HG03066 (cell line): ENCODE measurements around the gene ECEL1.
"Not testable (repeated sequence)": the region's sequence is repeated elsewhere in the genome, so short reads cannot be mapped to it uniquely, and the experiment has no call there.

Experiments used
- ATAC-seq: cut with Tn5 transposase; IDR thresholded peaks from one replicate; pipeline ENCODE4 v1.9.1; 2021; ENCODE audit warnings: low read depth; ENCODE audit not compliant: unreplicated experiment

Gene ECEL1

GRCh38 chr2:232487385-232488096 is at the start of gene ECEL1:
TSS of gene ECEL1 (minus strand) at chr2:232487834. CDS start at chr2:232486653, 1,181 bp downstream.
- ATAC-seq = no peak

GRCh38 chr2:232537079-232537478 is 49.4 kb upstream of the ECEL1 start:
- ATAC-seq = no peak

- ATAC-seq = no peak
Measured at GRCh38 chr2:232535761-232536530, 48.3 kb upstream of the ECEL1 start.

- ATAC-seq = no peak
Measured at GRCh38 chr2:232534940-232535651, 47.5 kb upstream of the ECEL1 start.

GRCh38 chr2:232533944-232534710 is 46.5 kb upstream of the ECEL1 start:
- no peak for ATAC-seq

GRCh38 chr2:232532821-232533220 is 45.2 kb upstream of the ECEL1 start:
- not testable (repeated sequence) for ATAC-seq

- ATAC-seq = no peak
Measured at GRCh38 chr2:232532419-232532818, 44.8 kb upstream of the ECEL1 start.

GRCh38 chr2:232530626-232531260 is 43.1 kb upstream of the ECEL1 start:
- ATAC-seq = no peak

GRCh38 chr2:232529806-232530547 is 42.3 kb upstream of the ECEL1 start:
- ATAC-seq = no peak

GRCh38 chr2:232528746-232529460 is 41.3 kb upstream of the ECEL1 start:
- no peak for ATAC-seq

- ATAC-seq = no peak
Measured at GRCh38 chr2:232527905-232528470, 40.4 kb upstream of the ECEL1 start.

- no peak for ATAC-seq
Measured at GRCh38 chr2:232526372-232526941, 38.8 kb upstream of the ECEL1 start.

- no peak for ATAC-seq
Measured at GRCh38 chr2:232525791-232526371, 38.2 kb upstream of the ECEL1 start, which contains the start of gene CHRND. TSS of gene CHRND (plus strand) at chr2:232526160. CDS start at chr2:232526216, 56 bp downstream.

- ATAC-seq = no peak
Measured at GRCh38 chr2:232525199-232525598, 37.6 kb upstream of the ECEL1 start.

- ATAC-seq = no peak
Measured at GRCh38 chr2:232524771-232525170, 37.1 kb upstream of the ECEL1 start.

GRCh38 chr2:232523682-232524597 is 36.3 kb upstream of the ECEL1 start:
- ATAC-seq = no peak

- ATAC-seq = no peak
Measured at GRCh38 chr2:232523402-232523681, 35.7 kb upstream of the ECEL1 start.
